Measurements from ENCODE around the gene ABTB2. TPM values are rescaled to one million over a fixed set of nuclear protein-coding genes. Genes with fewer than 3 reads are reported as not detected.

ABTB2 gene
- total RNA-seq, 1 experiment from 2014 or later, result 46.3 TPM

DNA sequence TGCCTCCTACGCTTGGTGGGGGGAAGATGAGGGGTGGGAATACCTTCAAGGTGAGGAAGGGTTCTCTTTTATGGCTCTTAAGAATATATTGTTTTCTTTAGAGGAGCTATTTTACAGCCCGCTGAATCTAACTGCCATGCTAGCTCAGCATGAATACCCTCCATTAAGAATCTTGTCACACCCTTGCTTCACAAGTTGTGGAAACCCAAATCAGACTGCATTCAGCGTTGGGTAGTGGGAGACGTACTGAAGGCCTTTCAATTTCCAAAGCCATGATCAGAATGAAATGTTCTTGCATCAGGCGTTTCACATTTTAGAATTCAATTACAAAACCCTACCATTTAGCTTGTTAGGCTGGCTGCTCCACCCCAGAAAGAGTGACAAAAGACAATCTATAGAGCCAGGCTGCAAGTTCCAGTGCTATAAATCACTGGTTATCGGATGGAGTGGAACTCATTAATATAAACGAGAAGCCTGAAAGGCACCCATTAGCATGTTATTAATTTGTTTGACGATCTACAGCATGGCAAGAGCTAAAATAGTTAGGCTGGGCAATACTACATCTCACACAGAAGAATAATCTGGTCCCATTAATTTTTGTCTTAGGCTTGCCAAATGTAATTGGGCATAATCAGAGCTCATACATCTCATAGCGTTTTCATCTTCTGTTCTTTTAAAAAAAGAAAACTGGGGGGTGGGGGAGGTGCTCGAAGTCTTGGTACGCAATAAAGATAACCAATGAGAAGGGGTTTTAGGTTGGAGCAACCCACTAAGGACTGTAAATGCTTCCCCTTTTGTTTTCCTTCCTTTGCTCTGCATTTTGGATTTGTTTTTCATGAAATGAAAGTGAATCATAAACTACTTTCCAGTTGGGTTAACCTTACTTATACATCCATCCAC is 57.5 kb downstream of the ABTB2 start:
- peak; percentile 50 for DNase-seq (ENCODE audit: low spot score)
- H3K9me3 ChIP-seq (ENCODE audit: low read depth, low read length, poor library complexity, severe bottlenecking), result no peaks in the 10 kb centered on the region
- H3K4me3 ChIP-seq (ENCODE audit: low read depth, low read length, poor library complexity, severe bottlenecking), result no peak overlapping the region
- CTCF ChIA-PET, result interaction anchor here (0.6 to 0.7 kb wide), 2 partner anchors 126 to 135 kb away, joined by 4 to 5 read pairs; no protein-coding TSS in a partner anchor
- BruUV-seq (replicated peaks), result no TSS peak
- H3K36me3 ChIP-seq (ENCODE audit: insufficient read depth, low read length, poor library complexity, severe bottlenecking), result no peaks in the 10 kb centered on the region
- H3K27ac ChIP-seq (ENCODE audit: low read depth, low read length, poor library complexity, severe bottlenecking), result peak overlapping the region; percentile 34
- TF ChIP-seq, protein P1, sequence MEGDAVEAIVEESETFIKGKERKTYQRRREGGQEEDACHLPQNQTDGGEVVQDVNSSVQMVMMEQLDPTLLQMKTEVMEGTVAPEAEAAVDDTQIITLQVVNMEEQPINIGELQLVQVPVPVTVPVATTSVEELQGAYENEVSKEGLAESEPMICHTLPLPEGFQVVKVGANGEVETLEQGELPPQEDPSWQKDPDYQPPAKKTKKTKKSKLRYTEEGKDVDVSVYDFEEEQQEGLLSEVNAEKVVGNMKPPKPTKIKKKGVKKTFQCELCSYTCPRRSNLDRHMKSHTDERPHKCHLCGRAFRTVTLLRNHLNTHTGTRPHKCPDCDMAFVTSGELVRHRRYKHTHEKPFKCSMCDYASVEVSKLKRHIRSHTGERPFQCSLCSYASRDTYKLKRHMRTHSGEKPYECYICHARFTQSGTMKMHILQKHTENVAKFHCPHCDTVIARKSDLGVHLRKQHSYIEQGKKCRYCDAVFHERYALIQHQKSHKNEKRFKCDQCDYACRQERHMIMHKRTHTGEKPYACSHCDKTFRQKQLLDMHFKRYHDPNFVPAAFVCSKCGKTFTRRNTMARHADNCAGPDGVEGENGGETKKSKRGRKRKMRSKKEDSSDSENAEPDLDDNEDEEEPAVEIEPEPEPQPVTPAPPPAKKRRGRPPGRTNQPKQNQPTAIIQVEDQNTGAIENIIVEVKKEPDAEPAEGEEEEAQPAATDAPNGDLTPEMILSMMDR (conservative IDR thresholded peaks at IDR 0.05; ENCODE audit: low read depth, low read length), result no peak
- TF ChIP-seq EZH2 (IDR thresholded peaks at IDR 0.05; ENCODE audit: borderline replicate concordance, low read depth, low read length, poor library complexity, severe bottlenecking), result no peak
- peaks cover 36% of the 10 kb centered on the region for H3K4me1 ChIP-seq (ENCODE audit: insufficient read depth, low read length, poor library complexity, severe bottlenecking)
- H3K27me3 ChIP-seq (replicated peaks; ENCODE audit: insufficient read depth, low read depth, low read length, poor library complexity), result no peaks in the 10 kb centered on the region
- POLR2A ChIA-PET (ENCODE audit: low non-redundant PET), result interaction anchor here (0.6 kb wide), 1 partner anchor 90 kb away, joined by 15 read pairs; no protein-coding TSS in a partner anchor
- intact Hi-C loops (cut with micrococcal nuclease; ENCODE audit: unreplicated experiment), result no loop called here

DNA sequence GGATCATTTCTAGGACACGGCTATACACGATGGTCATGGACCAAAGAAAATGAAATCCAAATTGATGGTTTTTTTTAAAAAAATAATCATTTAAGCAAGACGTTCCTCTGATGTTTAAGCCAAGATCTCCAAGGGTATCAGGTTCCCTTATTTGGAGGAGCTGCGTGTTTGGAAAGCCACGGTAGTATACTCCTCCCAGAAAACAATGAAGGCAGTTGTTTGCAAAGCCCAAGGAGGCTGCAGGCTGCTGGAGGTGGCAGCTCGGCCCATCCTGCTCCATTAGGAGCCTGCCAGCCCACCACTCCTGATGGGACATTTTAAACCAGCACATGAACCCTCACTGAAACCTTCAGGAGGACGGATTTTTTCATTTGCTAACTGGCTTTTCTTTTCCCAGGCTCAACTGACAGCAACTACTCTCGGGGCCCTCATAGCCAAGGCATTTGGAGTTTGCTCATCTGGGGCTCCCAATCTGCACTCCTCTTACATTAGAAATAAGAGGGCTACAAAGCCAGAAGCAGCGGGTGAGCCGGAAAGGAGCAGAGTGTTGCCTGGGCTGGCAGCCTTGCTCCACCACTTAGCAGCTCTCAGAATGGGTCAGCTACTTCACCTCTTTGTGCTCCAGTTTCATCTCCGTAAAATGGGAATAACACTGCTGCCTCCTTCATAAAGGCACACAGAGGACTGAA is 58.4 kb downstream of the ABTB2 start:
- H3K9me3 ChIP-seq (ENCODE audit: low read depth, low read length, poor library complexity, severe bottlenecking), result no peaks in the 10 kb centered on the region
- BruUV-seq (replicated peaks), result no TSS peak
- H3K27me3 ChIP-seq (replicated peaks; ENCODE audit: insufficient read depth, low read depth, low read length, poor library complexity), result no peaks in the 10 kb centered on the region
- intact Hi-C loops (cut with micrococcal nuclease; ENCODE audit: unreplicated experiment), result no loop called here
- POLR2A ChIA-PET (ENCODE audit: low non-redundant PET), result interaction anchor here (0.6 kb wide), 1 partner anchor 235 kb away, joined by 4 read pairs; no protein-coding TSS in a partner anchor
- TF ChIP-seq, protein P1 (conservative IDR thresholded peaks at IDR 0.05; ENCODE audit: low read depth, low read length), result no peak
- TF ChIP-seq EZH2 (IDR thresholded peaks at IDR 0.05; ENCODE audit: borderline replicate concordance, low read depth, low read length, poor library complexity, severe bottlenecking), result no peak
- peak overlapping the region; percentile 34 for H3K27ac ChIP-seq (ENCODE audit: low read depth, low read length, poor library complexity, severe bottlenecking)
- H3K4me1 ChIP-seq (ENCODE audit: insufficient read depth, low read length, poor library complexity, severe bottlenecking), result peaks cover 36% of the 10 kb centered on the region
- no peaks in the 10 kb centered on the region for H3K36me3 ChIP-seq (ENCODE audit: insufficient read depth, low read length, poor library complexity, severe bottlenecking)
- DNase-seq (ENCODE audit: low spot score), result no peak
- CTCF ChIA-PET, result no interaction called here
- no peak overlapping the region for H3K4me3 ChIP-seq (ENCODE audit: low read depth, low read length, poor library complexity, severe bottlenecking)

DNA sequence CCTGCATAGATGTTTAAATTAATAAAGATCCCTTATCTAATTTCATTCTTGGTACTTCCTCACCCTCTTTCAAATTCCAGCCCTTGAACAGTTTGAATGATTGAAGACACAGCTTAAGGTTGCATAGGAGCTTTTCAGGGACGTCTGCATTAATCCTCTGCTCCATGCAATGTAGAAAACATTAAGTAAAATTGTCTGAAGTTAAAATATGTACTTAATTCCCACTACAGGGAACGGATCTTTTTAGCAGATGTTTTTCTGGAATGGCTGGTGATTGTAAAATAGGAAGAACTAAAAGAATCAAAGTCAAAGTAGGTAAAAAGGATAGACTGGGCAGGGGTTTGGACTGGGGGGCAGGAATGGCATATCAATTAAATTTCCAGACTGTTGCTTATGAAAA is 58.9 kb downstream of the ABTB2 start:
- no peak for TF ChIP-seq EZH2 (IDR thresholded peaks at IDR 0.05; ENCODE audit: borderline replicate concordance, low read depth, low read length, poor library complexity, severe bottlenecking)
- TF ChIP-seq, protein P1 (conservative IDR thresholded peaks at IDR 0.05; ENCODE audit: low read depth, low read length), result no peak
- CTCF ChIA-PET, result no interaction called here
- Histone ChIP-seq H3K9me3 (ENCODE audit: low read depth, low read length, poor library complexity, severe bottlenecking) (no peaks in the 10 kb centered on the region), H3K4me3 (ENCODE audit: low read depth, low read length, poor library complexity, severe bottlenecking) (no peak overlapping the region), H3K36me3 (ENCODE audit: insufficient read depth, low read length, poor library complexity, severe bottlenecking) (no peaks in the 10 kb centered on the region), H3K4me1 (ENCODE audit: insufficient read depth, low read length, poor library complexity, severe bottlenecking) (peaks cover 36% of the 10 kb centered on the region), H3K27me3 (replicated peaks; ENCODE audit: insufficient read depth, low read depth, low read length, poor library complexity) (no peaks in the 10 kb centered on the region), H3K27ac (ENCODE audit: low read depth, low read length, poor library complexity, severe bottlenecking) (no peak overlapping the region)
- BruUV-seq (replicated peaks), result no TSS peak
- intact Hi-C loops (cut with micrococcal nuclease; ENCODE audit: unreplicated experiment), result no loop called here
- no peak for DNase-seq (ENCODE audit: low spot score)
- POLR2A ChIA-PET (ENCODE audit: low non-redundant PET), result interaction anchor here (0.6 kb wide), 1 partner anchor 234 kb away, joined by 4 read pairs; no protein-coding TSS in a partner anchor

All from A673 (cell line).